ENCODE measurements around the gene HGD. TPM values are rescaled to one million over a fixed set of nuclear protein-coding genes. Genes with fewer than 3 reads are reported as not detected.
A peak's percentile ranks its signal among the peaks of the same experiment; 100 is the strongest.

HGD gene
- total RNA-seq, 1 experiment from 2014 or later, result 0.44 TPM

DNA sequence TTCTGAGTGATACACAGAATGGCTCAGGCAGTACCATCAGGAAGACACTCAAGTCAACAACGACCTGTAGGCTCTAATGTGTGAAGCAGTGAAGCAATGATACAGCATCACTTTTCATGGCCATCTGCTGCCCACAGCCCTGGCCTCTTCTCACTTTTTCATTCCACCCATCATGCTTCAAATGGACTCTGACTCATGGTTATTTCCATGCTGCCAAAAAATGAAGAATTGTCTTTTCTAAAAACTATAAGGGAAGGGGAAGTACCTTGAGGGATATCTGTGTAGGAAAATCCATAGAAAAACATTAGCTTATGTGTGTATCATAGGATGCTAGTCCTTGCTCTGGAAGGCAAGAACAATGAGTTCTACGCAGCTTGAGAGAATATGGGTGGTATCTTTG, 11.5 kb downstream of the HGD start:
- intact Hi-C loops (cut with micrococcal nuclease), result no loop called here
- no peaks in the 10 kb centered on the region for H3K9me3 Mint-ChIP-seq (ENCODE audit: unreplicated experiment)

GRCh38 chr3:120664926-120665325, 17.1 kb downstream of the HGD start:
- Mint-ChIP-seq H3K4me1 (ENCODE audit: insufficient read depth, unreplicated experiment) (no peaks in the 10 kb centered on the region), H3K9me3 (ENCODE audit: unreplicated experiment) (no peaks in the 10 kb centered on the region), H3K27ac (ENCODE audit: low read depth, unreplicated experiment) (no peak overlapping the region), H3K36me3 (ENCODE audit: insufficient read depth, unreplicated experiment) (no peaks in the 10 kb centered on the region), H3K27me3 (ENCODE audit: insufficient read depth, unreplicated experiment) (peaks cover 39% of the 10 kb centered on the region), H3K4me3 (ENCODE audit: unreplicated experiment) (no peak overlapping the region)
- CTCF ChIA-PET, result no interaction called here
- DNase-seq (ENCODE audit: unreplicated experiment), result no peak
- TF ChIP-seq, protein P1, sequence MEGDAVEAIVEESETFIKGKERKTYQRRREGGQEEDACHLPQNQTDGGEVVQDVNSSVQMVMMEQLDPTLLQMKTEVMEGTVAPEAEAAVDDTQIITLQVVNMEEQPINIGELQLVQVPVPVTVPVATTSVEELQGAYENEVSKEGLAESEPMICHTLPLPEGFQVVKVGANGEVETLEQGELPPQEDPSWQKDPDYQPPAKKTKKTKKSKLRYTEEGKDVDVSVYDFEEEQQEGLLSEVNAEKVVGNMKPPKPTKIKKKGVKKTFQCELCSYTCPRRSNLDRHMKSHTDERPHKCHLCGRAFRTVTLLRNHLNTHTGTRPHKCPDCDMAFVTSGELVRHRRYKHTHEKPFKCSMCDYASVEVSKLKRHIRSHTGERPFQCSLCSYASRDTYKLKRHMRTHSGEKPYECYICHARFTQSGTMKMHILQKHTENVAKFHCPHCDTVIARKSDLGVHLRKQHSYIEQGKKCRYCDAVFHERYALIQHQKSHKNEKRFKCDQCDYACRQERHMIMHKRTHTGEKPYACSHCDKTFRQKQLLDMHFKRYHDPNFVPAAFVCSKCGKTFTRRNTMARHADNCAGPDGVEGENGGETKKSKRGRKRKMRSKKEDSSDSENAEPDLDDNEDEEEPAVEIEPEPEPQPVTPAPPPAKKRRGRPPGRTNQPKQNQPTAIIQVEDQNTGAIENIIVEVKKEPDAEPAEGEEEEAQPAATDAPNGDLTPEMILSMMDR (IDR thresholded peaks at IDR 0.05; ENCODE audit: unreplicated experiment), result no peak
- intact Hi-C loops (cut with micrococcal nuclease), result no loop called here
- POLR2A ChIA-PET, result interaction anchor here (0.5 kb wide), 1 partner anchor 34 kb away, joined by 3 read pairs; no protein-coding TSS in a partner anchor
- no TSS peak for BruUV-seq (replicated peaks)

More for the DNA sequence above, 11.5 kb downstream of the HGD start:
- BruUV-seq (replicated peaks), result no TSS peak
- Mint-ChIP-seq H3K27me3 (ENCODE audit: insufficient read depth, unreplicated experiment) (no peaks in the 10 kb centered on the region), H3K27ac (ENCODE audit: low read depth, unreplicated experiment) (no peak overlapping the region), H3K4me1 (ENCODE audit: insufficient read depth, unreplicated experiment) (no peaks in the 10 kb centered on the region), H3K36me3 (ENCODE audit: insufficient read depth, unreplicated experiment) (no peaks in the 10 kb centered on the region), H3K4me3 (ENCODE audit: unreplicated experiment) (no peak overlapping the region)
- CTCF ChIA-PET, result interaction anchor here (0.5 to 0.7 kb wide), 2 partner anchors 36 to 254 kb away, joined by 3 to 4 read pairs; no protein-coding TSS in a partner anchor
- peak; percentile 2 for DNase-seq (ENCODE audit: unreplicated experiment)
- POLR2A ChIA-PET, result no interaction called here
- TF ChIP-seq, protein P1 (IDR thresholded peaks at IDR 0.05; ENCODE audit: unreplicated experiment), result no peak

DNA sequence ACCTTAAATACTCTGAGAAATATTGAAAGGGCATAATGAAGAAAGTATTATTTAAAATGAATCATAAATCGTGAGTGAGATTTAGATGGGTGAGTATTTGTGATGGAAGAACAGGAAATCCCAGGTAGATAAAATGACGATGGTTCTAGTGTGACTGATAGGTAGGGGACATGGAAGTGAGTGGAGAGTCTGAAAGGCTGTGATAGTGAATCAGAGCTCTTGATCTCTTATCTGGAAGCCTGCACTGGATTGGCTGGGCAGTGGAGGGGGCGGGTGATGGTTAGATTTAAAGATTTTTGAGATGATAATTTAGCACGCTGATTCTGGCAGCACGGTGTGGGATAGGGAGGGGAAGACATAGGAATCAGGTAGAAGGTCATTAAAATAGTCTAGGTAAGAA, 20.1 kb downstream of the HGD start:
- no TSS peak for BruUV-seq (replicated peaks)
- no peak overlapping the region for H3K4me3 Mint-ChIP-seq (ENCODE audit: unreplicated experiment)
- H3K36me3 Mint-ChIP-seq (ENCODE audit: insufficient read depth, unreplicated experiment), result no peaks in the 10 kb centered on the region
- H3K9me3 Mint-ChIP-seq (ENCODE audit: unreplicated experiment), result no peaks in the 10 kb centered on the region
- POLR2A ChIA-PET, result no interaction called here
- CTCF ChIA-PET, result interaction anchor here (0.6 kb wide), 1 partner anchor 23 kb away, joined by 3 read pairs; no protein-coding TSS in a partner anchor
- intact Hi-C loops (cut with micrococcal nuclease), result no loop called here
- no peak overlapping the region for H3K27ac Mint-ChIP-seq (ENCODE audit: low read depth, unreplicated experiment)
- TF ChIP-seq, protein P1 (IDR thresholded peaks at IDR 0.05; ENCODE audit: unreplicated experiment), result no peak
- DNase-seq (ENCODE audit: unreplicated experiment), result no peak
- H3K4me1 Mint-ChIP-seq (ENCODE audit: insufficient read depth, unreplicated experiment), result no peaks in the 10 kb centered on the region
- peaks cover 39% of the 10 kb centered on the region for H3K27me3 Mint-ChIP-seq (ENCODE audit: insufficient read depth, unreplicated experiment)

DNA sequence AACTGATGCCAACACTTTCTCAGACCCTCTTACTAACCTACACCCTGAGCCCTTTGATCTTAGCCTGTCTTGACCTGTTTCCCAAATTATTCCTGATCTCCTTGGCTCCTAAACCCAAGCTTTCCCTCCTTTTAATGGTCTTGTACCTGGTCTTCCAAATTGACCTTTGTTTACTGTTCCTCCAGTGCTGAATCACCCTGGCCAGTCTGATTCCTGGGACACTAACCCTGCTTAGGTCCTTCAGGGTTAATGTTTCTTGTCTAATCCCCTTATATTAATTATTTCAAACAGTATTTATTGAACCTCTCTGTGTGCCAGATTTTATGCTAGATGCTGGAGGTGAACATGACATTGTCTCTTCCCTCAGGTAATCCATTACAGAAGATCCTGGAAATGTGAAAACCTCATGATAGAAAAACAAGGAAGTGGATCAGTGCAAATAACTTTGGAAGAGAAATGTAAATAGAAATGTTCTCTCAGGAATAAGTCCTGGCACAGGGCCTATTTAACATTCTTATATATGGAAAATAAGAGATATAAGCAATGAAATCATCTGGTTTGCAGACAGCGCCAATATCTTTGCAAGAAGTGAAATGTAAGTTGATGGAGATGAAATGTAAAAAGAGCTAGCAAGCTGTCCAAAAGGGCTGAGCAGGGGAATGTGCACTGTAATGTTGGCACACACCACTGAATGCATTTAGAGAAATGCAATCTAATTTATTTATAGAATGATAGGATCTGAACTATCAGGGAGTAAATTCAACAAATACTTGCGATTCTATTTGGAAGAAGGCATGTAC, 20.7 kb downstream of the HGD start:
- CTCF ChIA-PET, result interaction anchor here (0.6 kb wide), 1 partner anchor 22 kb away, joined by 3 read pairs; no protein-coding TSS in a partner anchor
- TF ChIP-seq, protein P1 (IDR thresholded peaks at IDR 0.05; ENCODE audit: unreplicated experiment), result no peak
- H3K4me3 Mint-ChIP-seq (ENCODE audit: unreplicated experiment), result no peak overlapping the region
- H3K9me3 Mint-ChIP-seq (ENCODE audit: unreplicated experiment), result no peaks in the 10 kb centered on the region
- no peak for DNase-seq (ENCODE audit: unreplicated experiment)
- no TSS peak for BruUV-seq (replicated peaks)
- H3K27ac Mint-ChIP-seq (ENCODE audit: low read depth, unreplicated experiment), result no peak overlapping the region
- H3K27me3 Mint-ChIP-seq (ENCODE audit: insufficient read depth, unreplicated experiment), result peaks cover 39% of the 10 kb centered on the region
- no peaks in the 10 kb centered on the region for H3K36me3 Mint-ChIP-seq (ENCODE audit: insufficient read depth, unreplicated experiment)
- POLR2A ChIA-PET, result interaction anchor here (0.6 kb wide), 1 partner anchor 90 kb away, joined by 4 read pairs; no protein-coding TSS in a partner anchor
- intact Hi-C loops (cut with micrococcal nuclease), result no loop called here
- H3K4me1 Mint-ChIP-seq (ENCODE audit: insufficient read depth, unreplicated experiment), result no peaks in the 10 kb centered on the region

All from MCF 10A (cell line).